Panc1 (cell line): ENCODE measurements around the gene CLECL1. TPM values are rescaled to one million over a fixed set of nuclear protein-coding genes. Genes with fewer than 3 reads are reported as not detected.

ENCODE experiments used
- ATAC-seq: fragments of 200-7000 bp; cut with Tn5 transposase; 2 replicates; pipeline ENCODE4 v1.9.1; 2020; ENCODE audit warnings: mild to moderate bottlenecking, moderate library complexity
- BruUV-seq: library from RNA; stranded (reverse); fragments of 400-500 nt; replicated peaks from 2 replicates; lab custom pipeline; 2021; lab: Mats Ljungman, UMichigan
- CTCF ChIA-PET: fragments of 300-600 bp; sonication (Branson Sonifier 250); formaldehyde crosslinking; loops from one replicate; lab custom pipeline; 2022; ENCODE audit warnings: antibody characterized with exemption; lab: Charles Lee
- POLR2A ChIA-PET: fragments of 300-600 bp; sonication (Branson Sonifier 250); formaldehyde crosslinking; loops from one replicate; lab custom pipeline; 2022; ENCODE audit warnings: antibody characterized with exemption; lab: Charles Lee
- DNase-seq: peaks from one replicate; pipeline ENCODE4 v3.0.0-alpha.2; 2010; ENCODE audit warnings: low read depth, low spot score
- H3K27ac ChIP-seq: 2 replicates; pipeline ENCODE4 v1.5.1; 2011; ENCODE audit warnings: mild to moderate bottlenecking, low read length, inconsistent platforms
- H3K27me3 ChIP-seq: fragments of 200-500 bp; sonication (Bioruptor generic); 2 replicates; pipeline ENCODE4 v1.6.0; 2014; ENCODE audit warnings: low read length, inconsistent platforms; ENCODE audit not compliant: control insufficient read depth, insufficient read depth
- H3K36me3 ChIP-seq: fragments of 200-500 bp; sonication (Bioruptor generic); 2 replicates; pipeline ENCODE4 v1.5.1; 2014; ENCODE audit warnings: inconsistent platforms, mild to moderate bottlenecking, low read length, moderate library complexity; ENCODE audit not compliant: control insufficient read depth, insufficient read depth
- H3K4me1 ChIP-seq: 2 replicates; pipeline ENCODE4 v1.5.1; 2011; ENCODE audit warnings: inconsistent platforms, mild to moderate bottlenecking, low read length, moderate library complexity; ENCODE audit not compliant: control insufficient read depth, insufficient read depth
- H3K4me3 ChIP-seq, 2 experiments: 2 replicates each; pipeline ENCODE4 v1.5.1; 2011 to 2012; ENCODE audit warnings: low read depth in 2 of 2, low read length in 2 of 2, mild to moderate bottlenecking in 2 of 2, inconsistent platforms in 1 of 2, moderate library complexity in 1 of 2
- H3K9me3 ChIP-seq: fragments of 200-500 bp; sonication (Bioruptor generic); 2 replicates; pipeline ENCODE4 v1.5.1; 2014; ENCODE audit warnings: low read depth, mild to moderate bottlenecking, inconsistent platforms, low read length, moderate library complexity; ENCODE audit not compliant: control insufficient read depth, insufficient read depth
- POLR2AphosphoS5 ChIP-seq: IDR thresholded peaks from 2 replicates; pipeline ENCODE4 v1.6.1; 2012; ENCODE audit warnings: mild to moderate bottlenecking, low read depth, low read length, moderate library complexity
- REST ChIP-seq, 2 experiments: IDR thresholded peaks; 2 replicates each; pipeline ENCODE4 v1.6.1; 2011 to 2012; ENCODE audit warnings: low read depth in 2 of 2, control low read depth in 1 of 2, low read length in 1 of 2, mild to moderate bottlenecking in 1 of 2, moderate library complexity in 1 of 2; ENCODE audit not compliant: insufficient read depth in 1 of 2
- SIN3A ChIP-seq: IDR thresholded peaks from 2 replicates; pipeline ENCODE4 v1.6.1; 2012; ENCODE audit warnings: low read depth, mild to moderate bottlenecking, low read length, moderate library complexity, borderline replicate concordance; ENCODE audit not compliant: insufficient read depth
- TCF7L2 ChIP-seq: IDR thresholded peaks from 2 replicates; pipeline ENCODE4 v1.6.1; 2011; ENCODE audit warnings: mild to moderate bottlenecking, low read depth, low read length, inconsistent platforms
- in situ Hi-C: cut with HindIII; loops from 2 replicates; pipeline ENCODE4 v1.10.0; 2016; ENCODE audit warnings: low sequenced_read_pairs, low pct_unique_long_range_greater_than_20kb
- intact Hi-C: fragments of 100-400 bp; cut with micrococcal nuclease; formaldehyde crosslinking; loops from one replicate; pipeline ENCODE4 v1.10.0; 2022; ENCODE audit not compliant: unreplicated experiment
- total RNA-seq: library from RNA; stranded (reverse); gene quantifications from one replicate; pipeline ENCODE4 v1.2.1, GENCODE V29; 2021; ENCODE audit not compliant: unreplicated experiment
- TF ChIP-seq, protein P1 (sequence below): fragments of 450-650 bp; IDR thresholded peaks from 2 replicates; pipeline ENCODE4 v1.5.1; 2017; ENCODE audit warnings: mild to moderate bottlenecking

Gene CLECL1
- total RNA-seq, 1 experiment from 2014 or later, result not detected

DNA sequence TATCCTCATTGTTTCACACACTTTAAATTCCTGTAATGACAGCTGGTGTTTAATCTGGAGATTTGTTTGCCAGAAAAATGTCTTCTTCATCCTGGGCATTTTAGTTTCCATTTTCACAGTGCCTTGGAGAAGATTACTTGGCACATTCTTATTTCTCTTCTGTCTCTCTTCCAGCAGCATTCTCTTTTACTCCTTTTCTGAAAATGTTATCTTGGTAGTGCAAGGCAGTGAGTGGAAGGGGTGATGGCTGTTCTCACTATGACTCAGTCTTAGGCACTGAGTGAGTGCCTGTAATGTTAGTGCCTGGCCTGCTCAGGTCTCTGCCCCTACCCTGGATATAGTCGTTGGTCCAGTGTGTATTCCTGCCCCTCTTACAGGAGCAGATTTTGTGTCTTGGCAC lies 13.1 kb downstream of the CLECL1 start:
- DNase-seq, result no peak
- TF ChIP-seq SIN3A (no peak), REST (IDR thresholded peaks at IDR 0.05; ENCODE audit: insufficient read depth in 1 of 2, low read depth in 2 of 2, low read length in 1 of 2) (no peak), TCF7L2 (no peak), POLR2AphosphoS5 (no peak)
- TF ChIP-seq, protein P1, sequence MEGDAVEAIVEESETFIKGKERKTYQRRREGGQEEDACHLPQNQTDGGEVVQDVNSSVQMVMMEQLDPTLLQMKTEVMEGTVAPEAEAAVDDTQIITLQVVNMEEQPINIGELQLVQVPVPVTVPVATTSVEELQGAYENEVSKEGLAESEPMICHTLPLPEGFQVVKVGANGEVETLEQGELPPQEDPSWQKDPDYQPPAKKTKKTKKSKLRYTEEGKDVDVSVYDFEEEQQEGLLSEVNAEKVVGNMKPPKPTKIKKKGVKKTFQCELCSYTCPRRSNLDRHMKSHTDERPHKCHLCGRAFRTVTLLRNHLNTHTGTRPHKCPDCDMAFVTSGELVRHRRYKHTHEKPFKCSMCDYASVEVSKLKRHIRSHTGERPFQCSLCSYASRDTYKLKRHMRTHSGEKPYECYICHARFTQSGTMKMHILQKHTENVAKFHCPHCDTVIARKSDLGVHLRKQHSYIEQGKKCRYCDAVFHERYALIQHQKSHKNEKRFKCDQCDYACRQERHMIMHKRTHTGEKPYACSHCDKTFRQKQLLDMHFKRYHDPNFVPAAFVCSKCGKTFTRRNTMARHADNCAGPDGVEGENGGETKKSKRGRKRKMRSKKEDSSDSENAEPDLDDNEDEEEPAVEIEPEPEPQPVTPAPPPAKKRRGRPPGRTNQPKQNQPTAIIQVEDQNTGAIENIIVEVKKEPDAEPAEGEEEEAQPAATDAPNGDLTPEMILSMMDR, result no peak
- Histone ChIP-seq H3K36me3 (no peaks in the 10 kb centered on the region), H3K27ac (no peak overlapping the region), H3K4me3 (no peak overlapping the region), H3K27me3 (no peaks in the 10 kb centered on the region), H3K9me3 (no peaks in the 10 kb centered on the region), H3K4me1 (peaks cover 2% of the 10 kb centered on the region; the same call in 1 of the 2 replicates)
- ChIA-PET POLR2A (no interaction called here), CTCF (no interaction called here)
- no TSS peak for BruUV-seq
- ATAC-seq, result no peak
- in situ Hi-C loops, result no loop called here
- intact Hi-C loops, result no loop called here

DNA sequence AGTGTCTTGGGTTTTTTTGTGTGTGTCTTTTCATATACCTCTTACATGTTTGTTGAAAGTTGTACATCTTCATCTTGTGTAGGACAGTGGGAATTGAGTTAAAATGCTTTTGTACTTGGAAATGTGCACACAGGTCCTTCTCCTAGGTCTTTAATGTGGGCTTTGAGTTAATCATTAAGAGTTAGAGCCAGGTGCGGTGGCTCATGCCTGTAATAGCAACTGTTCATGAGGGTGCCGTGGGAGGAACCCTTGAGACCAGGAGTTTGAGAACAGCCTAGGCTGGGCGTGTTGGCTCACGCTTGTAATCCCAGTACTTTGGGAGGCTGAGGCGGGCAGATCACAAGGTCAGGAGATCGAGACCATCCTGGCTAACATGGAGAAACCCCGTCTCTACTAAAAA lies 13.9 kb downstream of the CLECL1 start:
- Histone ChIP-seq H3K4me3 (no peak overlapping the region), H3K9me3 (no peaks in the 10 kb centered on the region), H3K36me3 (no peaks in the 10 kb centered on the region), H3K27me3 (no peaks in the 10 kb centered on the region), H3K27ac (no peak overlapping the region), H3K4me1 (peaks cover 2% of the 10 kb centered on the region; the same call in 1 of the 2 replicates)
- intact Hi-C loops (no loop called here), in situ Hi-C loops (no loop called here)
- POLR2A ChIA-PET, result interaction anchor here (0.7 kb wide), 1 partner anchor 697 kb away, joined by 4 read pairs; no protein-coding TSS in a partner anchor
- DNase-seq (no peak), ATAC-seq (no peak)
- BruUV-seq, result no TSS peak
- CTCF ChIA-PET, result no interaction called here
- TF ChIP-seq SIN3A (no peak), TCF7L2 (no peak), POLR2AphosphoS5 (no peak), REST (IDR thresholded peaks at IDR 0.05; ENCODE audit: insufficient read depth in 1 of 2, low read depth in 2 of 2, low read length in 1 of 2) (no peak)
- TF ChIP-seq, protein P1, result no peak
